ENCODE results near the gene HOXD3. TPM values are rescaled to one million over a fixed set of nuclear protein-coding genes. Genes with fewer than 3 reads are reported as not detected.

HOXD3 gene
- total RNA-seq, 6 experiments from 2014 or later: 0.25 to 0.38 (median 0.25) TPM; not detected in 3

GRCh38 chr2:176127774-176128072, 29.4 kb upstream of the HOXD3 start:
- Mint-ChIP-seq H3K27ac (no peak overlapping the region), H3K27me3 (ENCODE audit: insufficient read depth) (peaks cover 35% of the 10 kb centered on the region), H3K4me3 (peak overlapping the region; percentile 71), H3K4me1 (ENCODE audit: low read depth) (peaks cover 47% of the 10 kb centered on the region), H3K36me3 (ENCODE audit: low read depth) (peaks cover 16% of the 10 kb centered on the region; the same call in 1 of the 2 replicates), H3K9me3 (no peaks in the 10 kb centered on the region)
- TF ChIP-seq CTCF (IDR thresholded peaks at IDR 0.05): no peak
- no peak for DNase-seq

GRCh38 chr2:176128172-176128981, 28.7 kb upstream of the HOXD3 start:
- Mint-ChIP-seq H3K4me1 (ENCODE audit: low read depth) (peaks cover 52% of the 10 kb centered on the region), H3K27me3 (ENCODE audit: insufficient read depth) (peaks cover 36% of the 10 kb centered on the region), H3K36me3 (ENCODE audit: low read depth) (peaks cover 16% of the 10 kb centered on the region; the same call in 1 of the 2 replicates), H3K4me3 (peak overlapping the region; percentile 73), H3K27ac (peak overlapping the region; percentile 11; the same call in 1 of the 2 replicates), H3K9me3 (no peaks in the 10 kb centered on the region)
- TF ChIP-seq CTCF (IDR thresholded peaks at IDR 0.05): no peak
- no peak for DNase-seq

GRCh38 chr2:176128982-176129796, 27.9 kb upstream of the HOXD3 start, which contains the start of gene HOXD8:
HOXD8 (plus strand) TSS chr2:176129705; CDS start chr2:176130367, 662 bp downstream.
- peaks cover 16% of the 10 kb centered on the region; the same call in 1 of the 2 replicates for H3K36me3 Mint-ChIP-seq (ENCODE audit: low read depth)
- TF ChIP-seq CTCF (IDR thresholded peaks at IDR 0.05): no peak
- peak within 1 kb of the TSS; percentile 90 for H3K4me3 Mint-ChIP-seq

GRCh38 chr2:176129813-176130146, 27.3 kb upstream of the HOXD3 start:
- no peak overlapping the region for H3K27ac Mint-ChIP-seq
- H3K9me3 Mint-ChIP-seq: no peaks in the 10 kb centered on the region
- H3K4me1 Mint-ChIP-seq (ENCODE audit: low read depth): peaks cover 52% of the 10 kb centered on the region
- peak overlapping the region; percentile 68 for H3K4me3 Mint-ChIP-seq
- H3K27me3 Mint-ChIP-seq (ENCODE audit: insufficient read depth): peaks cover 32% of the 10 kb centered on the region
- peaks cover 16% of the 10 kb centered on the region; the same call in 1 of the 2 replicates for H3K36me3 Mint-ChIP-seq (ENCODE audit: low read depth)
- TF ChIP-seq CTCF (IDR thresholded peaks at IDR 0.05): no peak
- DNase-seq: no peak

More at GRCh38 chr2:176128982-176129796, 27.9 kb upstream of the HOXD3 start, which contains the start of gene HOXD8:
- peak; percentile 56 for DNase-seq
- H3K4me1 Mint-ChIP-seq (ENCODE audit: low read depth): peaks cover 52% of the 10 kb centered on the region
- H3K27ac Mint-ChIP-seq: peak within 1 kb of the TSS; percentile 61; the same call in 1 of the 2 replicates
- no peaks in the 10 kb centered on the region for H3K9me3 Mint-ChIP-seq
- peaks cover 35% of the 10 kb centered on the region for H3K27me3 Mint-ChIP-seq (ENCODE audit: insufficient read depth)

- Mint-ChIP-seq H3K36me3 (ENCODE audit: low read depth) (peaks cover 16% of the 10 kb centered on the region; the same call in 1 of the 2 replicates), H3K27ac (peak overlapping the region; percentile 61; the same call in 1 of the 2 replicates), H3K4me3 (peak overlapping the region; percentile 90), H3K27me3 (ENCODE audit: insufficient read depth) (peaks cover 32% of the 10 kb centered on the region), H3K4me1 (ENCODE audit: low read depth) (peaks cover 58% of the 10 kb centered on the region), H3K9me3 (no peaks in the 10 kb centered on the region)
- peak; percentile 17; the same call in 1 of the 2 replicates for TF ChIP-seq CTCF (IDR thresholded peaks at IDR 0.05)
- no peak for DNase-seq
Measured at GRCh38 chr2:176130147-176130956, 26.8 kb upstream of the HOXD3 start.
